ENCODE data around the gene PPP1R3D. TPM values are rescaled to one million over a fixed set of nuclear protein-coding genes. Genes with fewer than 3 reads are reported as not detected.

PPP1R3D gene
- total and polyA plus RNA-seq, 10 of the 15 experiments (the other 5 are each of a cell fraction or from before 2014, with no cell fraction given): 0.39 to 4.8 (median 2.9) TPM

DNA sequence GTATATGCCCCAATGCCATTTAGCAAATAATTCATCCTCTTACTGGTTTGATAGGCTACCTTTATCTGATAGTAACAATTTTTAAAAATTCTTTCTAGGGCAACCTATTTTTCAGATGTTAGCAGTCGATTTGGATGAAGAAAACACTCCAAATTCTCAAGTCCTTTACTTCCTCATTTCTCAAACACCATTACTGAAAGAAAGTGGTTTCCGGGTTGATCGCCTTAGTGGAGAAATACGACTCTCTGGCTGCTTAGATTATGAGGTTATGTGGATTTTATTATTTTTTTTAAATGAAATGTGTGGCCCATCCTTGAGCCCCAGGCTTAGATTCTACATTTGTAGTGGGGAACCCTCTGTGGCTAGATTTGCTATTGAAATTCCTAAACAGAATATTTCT is 44.4 kb upstream of the PPP1R3D start:
- TF ChIP-seq ETV6 (conservative IDR thresholded peaks at IDR 0.05 in 1 of 2, IDR thresholded peaks at IDR 0.05 in 1 of 2; ENCODE audit: borderline replicate concordance in 1 of 2, low read depth in 1 of 2): no peak
- TF ChIP-seq BCL11A (IDR thresholded peaks at IDR 0.05; ENCODE audit: low read depth, low read length): no peak
- no peak for ATAC-seq
- Histone ChIP-seq H3K9ac (ENCODE audit: control insufficient read depth, insufficient read depth, low read length) (no peak overlapping the region), H3K9me3 (replicated peaks; ENCODE audit: control insufficient read depth, insufficient read depth, low read length) (no peaks in the 10 kb centered on the region), H4K20me1 (ENCODE audit: control insufficient read depth, insufficient read depth) (no peaks in the 10 kb centered on the region), H3K4me3 (no peak overlapping the region), H3K79me2 (ENCODE audit: control insufficient read depth, insufficient read depth, low read length) (no peaks in the 10 kb centered on the region), H3K36me3 (ENCODE audit: control insufficient read depth in 2 of 2, insufficient read depth in 2 of 2, low read length in 1 of 2) (no peaks in the 10 kb centered on the region), H3K4me1 (ENCODE audit: control insufficient read depth, insufficient read depth, low read length) (no peaks in the 10 kb centered on the region), H3K4me2 (ENCODE audit: control insufficient read depth, insufficient read depth) (no peak overlapping the region), H3K27ac (ENCODE audit: control insufficient read depth, insufficient read depth) (no peak overlapping the region), H3K27me3 (replicated peaks in 1 of 2; ENCODE audit: control insufficient read depth in 2 of 2, insufficient read depth in 2 of 2, low read length in 1 of 2) (no peaks in the 10 kb centered on the region), H2AFZ (ENCODE audit: control insufficient read depth, low read depth, low read length) (no peak overlapping the region)
- no TSS peak for BruUV-seq (replicated peaks)
- ChIA-PET POLR2A (no interaction called here), SMC1A (ENCODE audit: uncharacterized antibody, unreplicated experiment) (no interaction called here), CTCF (no interaction called here), RAD21 (ENCODE audit: unreplicated experiment) (no interaction called here)
- no peak for FAIRE-seq
- intact Hi-C loops (cut with micrococcal nuclease; ENCODE audit: unreplicated experiment) (no loop called here), in situ Hi-C loops (cut with MboI) (no loop called here)
- WGBS (ENCODE audit: insufficient coverage, insufficient replicate concordance, low lambda C conversion rate, missing lambda C conversion rate): 26% methylated on average over 4 of the region's 4 CpGs
- DNase-seq (ENCODE audit: low read depth, low spot score): no peak

DNA sequence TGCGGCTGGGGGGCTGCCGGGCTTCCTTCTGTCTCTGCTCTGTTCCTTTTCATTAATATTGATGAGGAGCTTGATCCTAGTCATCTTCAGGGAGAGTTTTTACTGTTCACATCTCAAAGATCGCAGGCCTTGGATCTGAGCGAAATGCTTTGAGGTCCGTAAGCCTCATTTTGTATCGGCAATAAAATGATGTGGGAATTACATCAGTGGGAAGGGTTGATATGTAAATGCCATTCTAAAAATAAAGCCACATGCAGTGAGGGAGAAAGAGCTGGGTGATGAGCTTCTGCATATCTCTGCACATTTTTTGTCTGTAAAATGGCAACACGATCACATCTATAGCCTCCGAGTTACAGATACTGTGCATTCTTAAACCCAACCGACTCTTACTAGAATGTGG is 43.0 kb upstream of the PPP1R3D start:
- CTCF ChIA-PET: no interaction called here
- Histone ChIP-seq H2AFZ (ENCODE audit: control insufficient read depth, low read depth, low read length) (no peak overlapping the region), H3K4me1 (ENCODE audit: control insufficient read depth, insufficient read depth, low read length) (no peaks in the 10 kb centered on the region), H3K27me3 (replicated peaks in 1 of 2; ENCODE audit: control insufficient read depth in 2 of 2, insufficient read depth in 2 of 2, low read length in 1 of 2) (no peaks in the 10 kb centered on the region), H3K27ac (ENCODE audit: control insufficient read depth, insufficient read depth) (no peak overlapping the region), H4K20me1 (ENCODE audit: control insufficient read depth, insufficient read depth) (no peaks in the 10 kb centered on the region), H3K4me3 (no peak overlapping the region), H3K9ac (ENCODE audit: control insufficient read depth, insufficient read depth, low read length) (no peak overlapping the region), H3K36me3 (ENCODE audit: control insufficient read depth in 2 of 2, insufficient read depth in 2 of 2, low read length in 1 of 2) (no peaks in the 10 kb centered on the region), H3K9me3 (replicated peaks; ENCODE audit: control insufficient read depth, insufficient read depth, low read length) (no peaks in the 10 kb centered on the region), H3K4me2 (ENCODE audit: control insufficient read depth, insufficient read depth) (no peak overlapping the region), H3K79me2 (ENCODE audit: control insufficient read depth, insufficient read depth, low read length) (no peaks in the 10 kb centered on the region)
- POLR2A ChIA-PET: no interaction called here
- ATAC-seq (no peak), FAIRE-seq (no peak), DNase-seq (ENCODE audit: low read depth, low spot score) (no peak)
- SMC1A ChIA-PET (ENCODE audit: uncharacterized antibody, unreplicated experiment): no interaction called here
- 90% methylated on average over 9 of the region's 9 CpGs for WGBS (ENCODE audit: insufficient coverage, insufficient replicate concordance, low lambda C conversion rate, missing lambda C conversion rate)
- in situ Hi-C loops (cut with MboI): no loop called here
- RAD21 ChIA-PET (ENCODE audit: unreplicated experiment): no interaction called here
- no TSS peak for BruUV-seq (replicated peaks)
- intact Hi-C loops (cut with micrococcal nuclease; ENCODE audit: unreplicated experiment): no loop called here
- no peak for TF ChIP-seq NR2C2 (IDR thresholded peaks at IDR 0.05; ENCODE audit: borderline replicate concordance, control insufficient read depth, insufficient read length, low read depth)
- TF ChIP-seq POLR2AphosphoS2 (IDR thresholded peaks at IDR 0.05; ENCODE audit: low read depth, low read length): no peak
- TF ChIP-seq SRF (IDR thresholded peaks at IDR 0.05; ENCODE audit: low read depth in 2 of 2, low read length in 2 of 2): no peak
- TF ChIP-seq RCOR1 (conservative IDR thresholded peaks at IDR 0.05; ENCODE audit: low read depth, low read length): no peak
- no peak for TF ChIP-seq SMAD5 (IDR thresholded peaks at IDR 0.05; ENCODE audit: low read depth)

Data from GM12878 (cell line).